C4-2B (cell line): Measurements from ENCODE around the gene SMPD3.

ENCODE experiments used
- H3K27ac ChIP-seq: fragments of 450-650 bp; 2 replicates; pipeline ENCODE4 v1.5.1; 2017
- CTCF ChIP-seq: fragments of 450-650 bp; conservative IDR thresholded peaks from 2 replicates; pipeline ENCODE4 v1.5.1; 2017; ENCODE audit warnings: mild to moderate bottlenecking
- ZFX ChIP-seq: fragments of 450-650 bp; IDR thresholded peaks from 2 replicates; pipeline ENCODE4 v1.6.1; 2017

The SMPD3 gene

GRCh38 chr16:68401871-68402747, 46.2 kb downstream of the SMPD3 start:
- TF ChIP-seq ZFX (no peak), CTCF (no peak)
- H3K27ac ChIP-seq, result no peak overlapping the region

GRCh38 chr16:68400924-68401460, 47.3 kb downstream of the SMPD3 start:
- no peak overlapping the region for H3K27ac ChIP-seq
- TF ChIP-seq ZFX (no peak), CTCF (no peak)

GRCh38 chr16:68400083-68400923, 48.0 kb downstream of the SMPD3 start:
- no peak for TF ChIP-seq ZFX
- TF ChIP-seq CTCF, result no peak

GRCh38 chr16:68399456-68399855, 48.9 kb downstream of the SMPD3 start:
- no peak overlapping the region for H3K27ac ChIP-seq
- TF ChIP-seq ZFX (no peak), CTCF (no peak)

More at GRCh38 chr16:68400083-68400923, 48.0 kb downstream of the SMPD3 start:
- H3K27ac ChIP-seq, result no peak overlapping the region

GRCh38 chr16:68397710-68398201, 50.6 kb downstream of the SMPD3 start:
- no peak overlapping the region for H3K27ac ChIP-seq
- TF ChIP-seq CTCF (no peak), ZFX (no peak)

GRCh38 chr16:68396481-68396880, 51.8 kb downstream of the SMPD3 start:
- no peak overlapping the region for H3K27ac ChIP-seq
- TF ChIP-seq CTCF (peak; percentile 84), ZFX (no peak)
